ENCODE results near the gene FCGR3A.
"Not testable (repeated sequence)": the region's sequence is repeated elsewhere in the genome, so short reads cannot be mapped to it uniquely, and the experiment has no call there.

DNA sequence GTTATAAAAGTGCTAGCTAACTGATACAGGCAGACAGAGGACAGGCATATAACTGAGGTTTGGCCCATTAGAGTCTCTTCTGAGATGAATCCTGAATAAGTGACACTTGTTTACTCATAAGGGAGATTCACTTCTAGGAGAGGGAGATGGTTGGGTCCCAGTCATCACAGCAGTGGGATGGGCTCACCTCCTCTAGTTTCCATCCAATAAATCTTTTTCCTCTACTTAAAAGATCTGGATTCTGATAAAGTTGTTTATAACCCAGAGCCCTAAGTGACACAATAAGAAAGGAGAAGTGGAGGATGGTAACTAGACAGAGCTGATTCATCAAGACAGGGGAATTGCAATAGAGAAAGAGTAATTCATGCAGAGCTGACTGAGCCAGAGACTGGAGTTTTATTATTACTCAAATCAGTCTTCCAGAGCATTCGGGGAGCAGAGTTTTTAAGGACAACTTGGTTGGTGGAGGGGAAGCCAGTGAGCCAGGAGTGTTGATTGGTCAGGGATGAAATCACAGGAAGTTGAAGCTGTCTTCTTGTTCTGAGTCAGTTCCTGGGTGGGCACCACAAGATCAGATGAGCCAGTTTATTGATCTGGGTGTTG lies 5.3 kb upstream of the FCGR3A start:
- TF ChIP-seq, protein P1, sequence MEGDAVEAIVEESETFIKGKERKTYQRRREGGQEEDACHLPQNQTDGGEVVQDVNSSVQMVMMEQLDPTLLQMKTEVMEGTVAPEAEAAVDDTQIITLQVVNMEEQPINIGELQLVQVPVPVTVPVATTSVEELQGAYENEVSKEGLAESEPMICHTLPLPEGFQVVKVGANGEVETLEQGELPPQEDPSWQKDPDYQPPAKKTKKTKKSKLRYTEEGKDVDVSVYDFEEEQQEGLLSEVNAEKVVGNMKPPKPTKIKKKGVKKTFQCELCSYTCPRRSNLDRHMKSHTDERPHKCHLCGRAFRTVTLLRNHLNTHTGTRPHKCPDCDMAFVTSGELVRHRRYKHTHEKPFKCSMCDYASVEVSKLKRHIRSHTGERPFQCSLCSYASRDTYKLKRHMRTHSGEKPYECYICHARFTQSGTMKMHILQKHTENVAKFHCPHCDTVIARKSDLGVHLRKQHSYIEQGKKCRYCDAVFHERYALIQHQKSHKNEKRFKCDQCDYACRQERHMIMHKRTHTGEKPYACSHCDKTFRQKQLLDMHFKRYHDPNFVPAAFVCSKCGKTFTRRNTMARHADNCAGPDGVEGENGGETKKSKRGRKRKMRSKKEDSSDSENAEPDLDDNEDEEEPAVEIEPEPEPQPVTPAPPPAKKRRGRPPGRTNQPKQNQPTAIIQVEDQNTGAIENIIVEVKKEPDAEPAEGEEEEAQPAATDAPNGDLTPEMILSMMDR (conservative IDR thresholded peaks at IDR 0.05 in 1 of 2, IDR thresholded peaks at IDR 0.05 in 1 of 2; ENCODE audit: extremely low read depth in 1 of 2, insufficient read depth in 1 of 2, low read depth in 1 of 2, low read length in 2 of 2), result not testable (repeated sequence)
- not testable (repeated sequence) for TF ChIP-seq EZH2 (IDR thresholded peaks at IDR 0.05; ENCODE audit: borderline replicate concordance, low read length)
